HepG2 (cell line): ENCODE data around the gene SCO1. TPM values are rescaled to one million over a fixed set of nuclear protein-coding genes. Genes with fewer than 3 reads are reported as not detected.

Experiments
- ATF7-NPFF ChIP-seq: sonication (generic); formaldehyde crosslinking; IDR thresholded peaks from 2 replicates; pipeline ENCODE4 v1.8.1; 2023; ENCODE audit warnings: mild to moderate bottlenecking, low read depth, missing genetic modification reagents, moderate library complexity
- EED ChIP-seq: sonication (generic); formaldehyde crosslinking; IDR thresholded peaks from 2 replicates; pipeline ENCODE4 v1.5.0; 2020; ENCODE audit warnings: mild to moderate bottlenecking, missing genetic modification reagents
- GATA4 ChIP-seq: sonication (generic); IDR thresholded peaks from 2 replicates; pipeline ENCODE4 v1.6.1; 2016; ENCODE audit warnings: antibody characterized with exemption, low read depth, borderline replicate concordance
- GLI4 ChIP-seq: sonication (generic); formaldehyde crosslinking; IDR thresholded peaks from 2 replicates; pipeline ENCODE4 v1.5.1; 2020; ENCODE audit warnings: missing genetic modification reagents, mild to moderate bottlenecking, moderate library complexity, borderline replicate concordance
- HINFP ChIP-seq: sonication (generic); formaldehyde crosslinking; IDR thresholded peaks from 2 replicates; pipeline ENCODE4 v1.4.0; 2020; ENCODE audit warnings: low read depth, mild to moderate bottlenecking, missing genetic modification reagents
- PHB2 ChIP-seq: fragments of 450-650 bp; IDR thresholded peaks from 2 replicates; pipeline ENCODE4 v1.6.1; 2018; ENCODE audit not compliant: partially characterized antibody
- PRDM15 ChIP-seq: sonication (generic); formaldehyde crosslinking; IDR thresholded peaks from 2 replicates; pipeline ENCODE4 v1.4.0; 2020; ENCODE audit warnings: missing genetic modification reagents
- PREB ChIP-seq: sonication (generic); formaldehyde crosslinking; IDR thresholded peaks from 2 replicates; pipeline ENCODE4 v1.4.0; 2020; ENCODE audit warnings: missing genetic modification reagents
- RAD51 ChIP-seq: fragments of 450-650 bp; IDR thresholded peaks from 2 replicates; pipeline ENCODE4 v1.6.1; 2016; ENCODE audit warnings: borderline replicate concordance
- REST ChIP-seq, 2 experiments: IDR thresholded peaks; 2 replicates each; pipeline ENCODE4 v1.6.1; 2011 to 2012; ENCODE audit warnings: low read length in 2 of 2, borderline replicate concordance in 1 of 2, low read depth in 1 of 2, mild to moderate bottlenecking in 1 of 2, moderate library complexity in 1 of 2
- SMC3 ChIP-seq: IDR thresholded peaks from 2 replicates; pipeline ENCODE4 v1.6.1; 2011; ENCODE audit warnings: low read length, improper control_type of control experiment
- ZFP36L1 ChIP-seq: sonication (generic); formaldehyde crosslinking; IDR thresholded peaks from 2 replicates; pipeline ENCODE4 v1.8.0; 2022; ENCODE audit warnings: mild to moderate bottlenecking, missing genetic modification reagents, moderate library complexity
- ZNF431 ChIP-seq: sonication (generic); formaldehyde crosslinking; IDR thresholded peaks from 2 replicates; pipeline ENCODE4 v1.9.0; 2022; ENCODE audit warnings: missing genetic modification reagents, low read depth, mild to moderate bottlenecking, borderline replicate concordance
- ZNF468 ChIP-seq: sonication (generic); formaldehyde crosslinking; IDR thresholded peaks from 2 replicates; pipeline ENCODE4 v1.8.0; 2022; ENCODE audit warnings: mild to moderate bottlenecking, moderate library complexity, missing genetic modification reagents
- polyA plus RNA-seq, 8 experiments: library from polyadenylated mRNA; depleted of rRNA in 3 of 8; stranded (reverse) in 7 of 8; unstranded in 1 of 8; fragments of >200 nt; fragmentation: Illumina TruSeq in 4 of 8; extraction: Trizol in 4 of 8; gene quantifications; 2 replicates each; pipeline versions ENCODE4 v1.2.1 to v1.2.3, GENCODE V29; 2011 to 2016; ENCODE audit warnings: low read depth in 4 of 8, missing spikeins in 1 of 8, mixed read lengths in 1 of 8; ENCODE audit not compliant: insufficient read depth in 1 of 8
- total RNA-seq, 5 experiments: library from RNA; depleted of rRNA; stranded (reverse); fragments of >200 nt; fragmentation: Illumina TruSeq; extraction: Trizol; gene quantifications; 2 replicates each; pipeline ENCODE4 v1.2.3, GENCODE V29; 2016; ENCODE audit warnings: low read depth in 1 of 5

SCO1 gene
- total and polyA plus RNA-seq, 2 of the 13 experiments (the other 11 are each of a cell fraction or from before 2014, with no cell fraction given) = 11.4 to 50.3 TPM

DNA sequence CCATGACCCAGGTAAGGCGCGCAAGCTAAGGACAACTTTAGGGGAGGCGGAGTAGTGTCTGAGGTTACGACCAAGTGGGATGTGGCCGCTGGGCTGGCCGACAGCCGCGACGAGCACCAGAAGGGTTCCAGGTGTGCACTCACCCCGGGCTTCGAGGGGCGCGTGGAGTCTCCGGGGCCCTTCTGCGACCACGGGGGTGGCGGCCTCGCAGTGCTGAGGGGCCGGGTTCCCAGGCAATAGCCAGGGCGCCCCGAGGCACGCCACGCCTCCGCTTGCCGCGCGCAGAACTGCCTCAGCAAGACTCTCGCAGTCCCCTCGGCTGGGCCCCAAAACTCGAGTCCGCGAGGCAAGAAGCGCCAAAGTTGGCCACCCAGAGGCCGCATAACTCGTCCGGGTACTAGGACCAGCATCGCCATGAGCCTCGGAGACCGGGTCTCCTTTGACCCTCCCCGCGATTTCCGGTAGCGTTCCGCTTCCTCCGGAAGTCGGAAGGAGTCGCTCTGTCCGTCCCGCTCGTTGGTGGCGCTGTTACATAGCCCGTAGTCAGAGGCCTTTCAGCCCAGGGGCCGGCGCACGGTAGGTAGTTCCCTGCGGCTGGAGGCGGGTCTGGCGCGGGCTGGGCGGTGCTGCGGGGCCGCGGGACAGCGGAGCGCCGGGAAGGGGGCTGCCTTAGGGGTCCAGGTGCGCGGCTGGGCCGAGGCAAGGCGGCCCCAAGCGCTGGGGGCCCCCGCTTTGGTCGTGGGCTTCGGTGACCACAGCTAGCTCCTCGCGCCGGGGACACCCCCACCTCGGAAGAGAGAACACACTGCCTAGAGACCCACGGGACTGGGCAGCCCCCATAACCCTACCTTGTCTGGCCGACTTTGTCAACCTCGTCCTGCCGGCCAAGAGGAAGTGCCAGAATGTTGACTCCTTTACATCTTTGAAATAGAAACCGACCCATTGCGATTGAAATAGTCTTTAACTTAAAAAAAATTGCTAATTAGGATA, at the start of gene SCO1, which contains the start of gene ADPRM (continued):
- TF ChIP-seq REST (IDR thresholded peaks at IDR 0.05; ENCODE audit: borderline replicate concordance in 1 of 2, low read depth in 1 of 2, low read length in 2 of 2) (peak in 1 of 2 experiments; percentile 46; a peak in 1 of 4 replicates), EED (peak; percentile 90), ZNF431 (CRISPR knock-in tag) (peak; percentile 88), RAD51 (no peak), PRDM15 (CRISPR knock-in tag) (0 out of 2 replicates have a peak, but pooled peaks have one; percentile 40), ATF7-NPFF (CRISPR knock-in tag) (no peak; the same call in 1 of the 2 replicates), HINFP (peak; percentile 85), GLI4 (CRISPR knock-in tag) (peak; percentile 59; the same call in 1 of the 2 replicates), SMC3 (no peak), PREB (0 out of 2 replicates have a peak, but pooled peaks have one; percentile 53), GATA4 (peak; percentile 42; the same call in 1 of the 2 replicates), ZFP36L1 (CRISPR knock-in tag) (no peak), PHB2 (no peak), ZNF468 (0 out of 2 replicates have a peak, but pooled peaks have one; percentile 34)
